ENCODE data around the gene LANCL2. TPM values are rescaled to one million over a fixed set of nuclear protein-coding genes. Genes with fewer than 3 reads are reported as not detected.

LANCL2 gene
- total and polyA plus RNA-seq, 9 of the 15 experiments (the other 6 are each of a cell fraction or from before 2014, with no cell fraction given) = 5.3 to 18.5 (median 13.5) TPM

GRCh38 chr7:55366461-55367070 lies 1.4 kb downstream of the LANCL2 start (continued):
- TF ChIP-seq YY1 (IDR thresholded peaks at IDR 0.05; ENCODE audit: borderline replicate concordance in 1 of 3, control insufficient read depth in 1 of 3, extremely low read depth in 1 of 3, insufficient read depth in 3 of 3, insufficient read length in 1 of 3, insufficient replicate concordance in 2 of 3, low read depth in 1 of 3, low read length in 2 of 3) (peak in 1 of 3 experiments; percentile 73), HIVEP1 (CRISPR knock-in tag; IDR thresholded peaks at IDR 0.05) (0 out of 2 replicates have a peak, but pooled peaks have one; percentile 24), ETS2 (tag; IDR thresholded peaks at IDR 0.05; ENCODE audit: borderline replicate concordance, poor library complexity, severe bottlenecking) (no peak), MTA1 (IDR thresholded peaks at IDR 0.05; ENCODE audit: borderline replicate concordance) (0 out of 2 replicates have a peak, but pooled peaks have one; percentile 12), ZMIZ1 (IDR thresholded peaks at IDR 0.05; ENCODE audit: low read depth in 2 of 2, low read length in 2 of 2) (no peak), SMARCE1 (IDR thresholded peaks at IDR 0.05) (no peak), ZNF224 (CRISPR knock-in tag; IDR thresholded peaks at IDR 0.05) (0 out of 2 replicates have a peak, but pooled peaks have one; percentile 38)
